Fibroblast of skin of back (primary cell): ENCODE measurements around the gene ARHGAP45.
A peak's percentile ranks its signal among the peaks of the same experiment; 100 is the strongest.

Source experiments
- DNase-seq: peaks from one replicate; pipeline ENCODE4 v3.0.0-alpha.2; 2013

Gene ARHGAP45

DNA sequence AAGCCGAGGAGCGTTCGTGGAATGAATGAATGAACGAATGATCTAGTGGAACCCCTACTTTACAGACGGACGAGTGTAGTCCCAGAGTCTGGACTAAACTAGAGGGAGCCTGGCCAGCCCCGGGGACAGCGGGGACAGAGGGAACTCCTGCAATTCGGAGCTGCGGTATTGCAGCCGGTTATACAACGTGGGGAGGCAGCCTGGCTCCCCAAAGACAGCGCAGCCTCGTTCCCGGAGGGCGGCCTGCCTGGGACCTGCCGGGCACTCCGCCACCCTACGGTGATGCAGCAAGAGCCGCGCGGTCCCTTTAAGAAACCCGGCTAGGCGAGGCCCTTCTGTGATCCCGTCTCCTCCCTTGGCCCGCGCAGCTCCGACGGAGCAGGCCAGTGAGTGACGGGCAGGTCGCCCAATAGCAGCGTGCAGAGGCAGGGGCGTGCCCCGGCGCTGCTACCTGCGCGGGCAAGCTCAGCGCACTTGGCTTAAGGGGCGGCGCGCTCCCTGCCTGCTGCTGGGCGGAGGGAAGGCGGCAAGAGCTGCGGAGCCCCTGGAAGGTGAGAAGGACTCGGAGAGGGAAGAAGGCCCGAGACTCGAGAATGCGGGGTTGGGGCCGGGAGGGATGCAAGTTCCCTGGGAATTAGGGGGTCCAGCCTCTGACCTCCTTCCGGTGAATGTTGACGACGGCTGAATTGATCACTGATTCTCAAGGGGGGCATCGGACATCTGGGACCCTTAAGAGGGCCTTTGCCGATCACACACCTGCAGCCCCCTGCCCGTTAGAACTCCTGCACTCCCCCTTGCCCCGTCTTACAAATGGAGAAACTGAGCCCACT is 27.1 kb upstream of the ARHGAP45 start, which contains the start of gene ABCA7:
Gene ABCA7, plus strand, starts transcription at position 462 of the 830 bp plus-strand sequence. CDS start 1,255 bp downstream, outside the sequence.
- DNase-seq = peak; percentile 96

DNA sequence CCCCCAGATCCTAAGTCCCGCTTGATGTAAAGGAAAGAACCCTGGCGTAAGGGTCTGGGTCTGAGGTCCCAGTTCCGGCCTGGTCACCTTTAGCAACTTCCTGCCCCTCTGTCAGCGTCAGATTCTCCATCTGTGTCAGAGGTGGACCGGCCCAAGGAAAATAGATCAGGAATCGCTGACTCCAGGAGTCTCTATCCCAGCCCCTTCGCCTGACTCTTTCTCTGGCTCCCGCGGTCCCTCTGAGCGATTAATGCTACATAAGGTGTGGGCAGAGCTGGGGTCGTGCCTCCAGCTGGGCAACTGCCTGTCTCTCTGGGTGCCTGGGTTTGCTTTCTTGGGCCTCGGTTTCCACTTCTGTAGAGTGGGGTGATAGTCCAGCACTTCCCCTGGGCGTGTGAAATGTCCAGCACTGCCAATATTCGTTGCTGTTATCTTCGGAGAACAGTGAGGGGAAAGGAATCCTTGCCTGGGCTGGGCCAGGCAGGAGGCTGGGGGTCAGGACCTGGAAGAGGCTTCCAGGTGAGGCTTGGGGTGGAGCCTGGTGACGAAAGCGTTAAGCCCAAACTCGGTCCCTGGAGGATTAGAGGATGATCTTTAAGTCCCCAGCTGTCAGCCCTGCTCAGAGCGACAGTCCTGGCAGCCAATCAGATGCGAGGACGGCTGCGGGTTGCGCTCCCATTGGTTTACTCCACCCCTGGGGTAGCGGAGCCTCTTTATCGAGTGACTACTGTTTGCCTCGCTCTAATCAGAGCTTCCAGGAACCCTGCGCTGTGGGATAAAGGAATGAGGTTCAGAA is 26.3 kb upstream of the ARHGAP45 start:
- DNase-seq = peak; percentile 95

DNA sequence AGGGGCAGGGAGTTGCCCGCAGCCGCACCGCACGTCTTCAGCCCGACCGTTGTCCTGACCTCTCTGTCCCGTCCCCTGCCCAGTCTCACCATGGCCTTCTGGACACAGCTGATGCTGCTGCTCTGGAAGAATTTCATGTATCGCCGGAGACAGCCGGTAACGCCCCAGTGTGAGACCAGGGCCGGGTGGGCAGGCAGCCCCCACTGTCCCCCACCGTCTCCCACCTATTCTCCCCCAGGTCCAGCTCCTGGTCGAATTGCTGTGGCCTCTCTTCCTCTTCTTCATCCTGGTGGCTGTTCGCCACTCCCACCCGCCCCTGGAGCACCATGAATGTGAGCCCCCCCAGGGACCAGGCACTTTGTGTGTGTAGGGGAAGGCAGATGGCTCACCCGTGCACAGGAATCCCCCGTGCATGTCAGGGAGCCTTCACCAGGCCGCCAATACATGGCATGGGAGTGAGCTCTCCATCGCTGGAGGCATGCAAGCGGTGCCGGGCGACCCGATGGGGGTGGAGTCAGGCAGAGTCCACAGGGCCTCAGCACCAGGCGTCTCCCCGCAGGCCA is 25.6 kb upstream of the ARHGAP45 start:
- no peak for DNase-seq

DNA sequence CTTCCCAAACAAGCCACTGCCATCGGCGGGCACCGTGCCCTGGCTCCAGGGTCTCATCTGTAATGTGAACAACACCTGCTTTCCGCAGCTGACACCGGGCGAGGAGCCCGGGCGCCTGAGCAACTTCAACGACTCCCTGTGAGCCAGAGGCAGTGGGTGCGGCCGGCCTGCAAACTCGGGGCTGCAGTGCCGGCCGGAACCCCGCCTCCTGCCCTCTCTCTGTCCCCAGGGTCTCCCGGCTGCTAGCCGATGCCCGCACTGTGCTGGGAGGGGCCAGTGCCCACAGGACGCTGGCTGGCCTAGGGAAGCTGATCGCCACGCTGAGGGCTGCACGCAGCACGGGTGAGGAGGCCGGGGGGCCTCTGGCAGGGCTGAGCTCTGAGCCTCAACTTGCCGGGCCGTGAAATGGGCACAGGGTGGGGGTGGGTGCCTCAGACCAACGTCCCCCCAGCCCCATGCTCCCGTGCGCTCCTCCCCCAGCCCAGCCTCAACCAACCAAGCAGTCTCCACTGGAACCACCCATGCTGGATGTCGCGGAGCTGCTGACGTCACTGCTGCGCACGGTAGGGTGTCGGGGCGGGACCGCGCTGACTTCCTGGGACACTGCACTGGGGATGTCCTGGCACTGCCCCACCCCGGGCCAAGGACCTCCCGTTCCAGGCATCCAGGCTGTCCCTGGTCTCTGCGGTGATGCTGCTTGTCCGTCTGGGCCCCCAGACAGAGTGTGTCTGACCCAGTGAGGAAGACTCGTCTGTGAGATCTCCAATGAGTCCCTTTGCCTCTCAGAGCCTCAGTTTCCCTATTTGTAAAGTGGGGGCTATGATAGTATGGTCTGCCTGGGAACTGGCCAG is 24.9 kb upstream of the ARHGAP45 start:
- no peak for DNase-seq

DNA sequence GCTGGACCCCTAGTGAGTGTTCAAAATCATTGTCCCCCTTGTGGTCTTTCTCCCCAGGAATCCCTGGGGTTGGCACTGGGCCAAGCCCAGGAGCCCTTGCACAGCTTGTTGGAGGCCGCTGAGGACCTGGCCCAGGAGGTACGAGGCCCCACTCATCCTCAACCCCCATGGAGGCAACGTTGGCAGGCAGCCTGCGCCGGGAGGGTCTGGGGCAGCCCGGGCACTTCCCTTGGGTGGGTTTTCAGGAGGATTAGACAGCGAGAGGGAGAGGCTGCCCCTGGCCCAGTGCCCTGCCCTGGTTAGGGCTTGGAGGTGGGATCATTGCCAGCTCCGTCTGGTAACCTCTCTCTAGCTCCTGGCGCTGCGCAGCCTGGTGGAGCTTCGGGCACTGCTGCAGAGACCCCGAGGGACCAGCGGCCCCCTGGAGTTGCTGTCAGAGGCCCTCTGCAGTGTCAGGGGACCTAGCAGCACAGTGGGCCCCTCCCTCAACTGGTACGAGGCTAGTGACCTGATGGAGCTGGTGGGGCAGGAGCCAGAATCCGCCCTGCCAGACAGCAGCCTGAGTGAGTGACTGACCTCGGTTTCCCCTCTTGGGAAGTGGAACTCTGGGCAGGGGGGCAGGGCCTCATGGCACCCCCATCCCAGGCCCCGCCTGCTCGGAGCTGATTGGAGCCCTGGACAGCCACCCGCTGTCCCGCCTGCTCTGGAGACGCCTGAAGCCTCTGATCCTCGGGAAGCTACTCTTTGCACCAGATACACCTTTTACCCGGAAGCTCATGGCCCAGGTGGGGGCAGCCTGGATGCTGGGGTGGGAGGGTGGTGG is 24.1 kb upstream of the ARHGAP45 start:
- DNase-seq = no peak

DNA sequence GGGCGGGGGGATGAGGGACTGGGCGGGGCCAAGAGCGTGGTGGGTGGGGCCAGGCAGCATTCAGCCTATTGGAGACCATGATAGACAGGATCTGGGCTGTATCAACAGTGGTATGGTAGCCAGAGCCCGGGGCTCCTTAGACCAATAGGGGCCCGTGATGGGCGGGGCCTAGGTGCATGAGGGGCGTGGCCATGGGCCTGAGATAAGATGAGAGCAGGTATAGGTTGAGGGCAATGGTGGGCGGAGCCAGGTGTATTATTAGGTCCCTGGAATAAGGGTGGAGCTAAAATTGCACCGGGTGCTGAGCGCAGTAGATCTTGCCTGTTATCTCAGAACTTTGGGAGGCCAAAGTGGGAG is 21.7 kb upstream of the ARHGAP45 start:
- no peak for DNase-seq

DNA sequence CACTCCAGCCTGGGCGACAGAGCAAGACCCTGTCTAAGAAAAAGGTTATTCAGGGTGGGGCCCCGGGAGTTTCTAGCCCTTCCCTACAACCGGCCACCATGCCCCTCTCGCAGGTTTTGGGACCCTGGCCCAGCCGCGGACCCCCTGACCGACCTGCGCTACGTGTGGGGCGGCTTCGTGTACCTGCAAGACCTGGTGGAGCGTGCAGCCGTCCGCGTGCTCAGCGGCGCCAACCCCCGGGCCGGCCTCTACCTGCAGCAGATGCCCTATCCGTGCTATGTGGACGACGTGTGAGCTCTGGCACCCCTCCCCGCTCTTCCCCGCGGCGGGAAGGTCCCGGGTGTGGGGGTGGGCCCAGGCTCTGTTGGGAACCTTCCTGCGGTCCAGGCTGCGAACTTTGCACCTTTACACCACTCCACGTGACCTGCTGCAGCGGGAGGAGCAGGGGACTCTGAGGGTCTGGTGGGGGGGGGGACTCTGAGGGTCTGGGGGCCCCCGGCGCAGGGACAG is 20.8 kb upstream of the ARHGAP45 start:
- DNase-seq = no peak

DNA sequence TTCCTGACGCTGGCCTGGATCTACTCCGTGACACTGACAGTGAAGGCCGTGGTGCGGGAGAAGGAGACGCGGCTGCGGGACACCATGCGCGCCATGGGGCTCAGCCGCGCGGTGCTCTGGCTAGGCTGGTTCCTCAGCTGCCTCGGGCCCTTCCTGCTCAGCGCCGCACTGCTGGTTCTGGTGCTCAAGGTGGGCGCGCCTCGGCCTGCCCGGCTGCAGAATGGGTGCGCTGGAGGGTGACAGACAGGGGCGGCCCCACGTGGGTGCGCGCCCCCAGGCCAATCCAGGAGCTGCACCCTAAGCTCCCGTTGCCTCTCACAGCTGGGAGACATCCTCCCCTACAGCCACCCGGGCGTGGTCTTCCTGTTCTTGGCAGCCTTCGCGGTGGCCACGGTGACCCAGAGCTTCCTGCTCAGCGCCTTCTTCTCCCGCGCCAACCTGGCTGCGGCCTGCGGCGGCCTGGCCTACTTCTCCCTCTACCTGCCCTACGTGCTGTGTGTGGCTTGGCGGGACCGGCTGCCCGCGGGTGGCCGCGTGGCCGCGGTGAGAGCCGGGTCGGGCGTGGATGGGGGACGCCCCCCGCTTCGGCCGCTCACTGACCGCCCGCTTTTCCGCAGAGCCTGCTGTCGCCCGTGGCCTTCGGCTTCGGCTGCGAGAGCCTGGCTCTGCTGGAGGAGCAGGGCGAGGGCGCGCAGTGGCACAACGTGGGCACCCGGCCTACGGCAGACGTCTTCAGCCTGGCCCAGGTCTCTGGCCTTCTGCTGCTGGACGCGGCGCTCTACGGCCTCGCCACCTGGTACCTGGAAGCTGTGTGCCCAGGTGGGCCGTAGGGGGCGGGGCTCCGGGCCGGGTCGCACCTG is 19.9 kb upstream of the ARHGAP45 start:
- DNase-seq = no peak

DNA sequence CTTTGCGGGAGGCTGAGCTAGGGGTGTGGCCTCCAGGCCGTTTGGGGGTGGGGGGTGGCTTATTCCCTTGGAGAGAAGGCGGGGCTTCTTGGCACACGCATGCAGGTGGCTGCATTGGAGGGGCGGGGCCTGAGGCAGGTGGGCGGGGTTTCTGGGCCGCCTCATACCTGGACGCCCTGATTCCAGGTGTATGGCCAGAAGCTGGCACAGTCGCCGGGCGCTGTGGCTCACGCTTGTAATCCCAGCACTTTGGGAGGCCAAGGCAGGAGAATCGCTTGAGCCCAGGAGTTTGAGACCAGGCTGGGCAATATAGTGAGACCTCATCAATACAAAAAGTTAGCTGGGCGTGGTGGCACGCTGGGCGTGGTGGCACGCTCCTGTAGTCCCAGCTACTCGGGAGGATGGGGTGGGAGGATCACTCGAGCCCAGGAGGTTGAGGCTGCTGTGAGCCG is 19.2 kb upstream of the ARHGAP45 start:
- no peak for DNase-seq

DNA sequence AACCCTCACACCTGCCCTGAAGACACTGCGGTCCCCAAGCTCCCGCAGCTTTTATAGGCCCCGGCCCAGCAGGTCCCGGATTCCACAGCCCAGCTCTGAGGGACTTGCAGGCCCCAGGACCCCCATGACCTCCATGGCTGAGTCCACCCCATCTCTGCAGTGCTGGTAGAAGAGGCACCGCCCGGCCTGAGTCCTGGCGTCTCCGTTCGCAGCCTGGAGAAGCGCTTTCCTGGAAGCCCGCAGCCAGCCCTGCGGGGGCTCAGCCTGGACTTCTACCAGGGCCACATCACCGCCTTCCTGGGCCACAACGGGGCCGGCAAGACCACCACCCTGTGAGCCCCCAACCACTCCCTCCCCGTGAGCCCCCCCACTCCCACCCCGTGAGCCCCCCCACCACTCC is 17.9 kb upstream of the ARHGAP45 start:
- no peak for DNase-seq

DNA sequence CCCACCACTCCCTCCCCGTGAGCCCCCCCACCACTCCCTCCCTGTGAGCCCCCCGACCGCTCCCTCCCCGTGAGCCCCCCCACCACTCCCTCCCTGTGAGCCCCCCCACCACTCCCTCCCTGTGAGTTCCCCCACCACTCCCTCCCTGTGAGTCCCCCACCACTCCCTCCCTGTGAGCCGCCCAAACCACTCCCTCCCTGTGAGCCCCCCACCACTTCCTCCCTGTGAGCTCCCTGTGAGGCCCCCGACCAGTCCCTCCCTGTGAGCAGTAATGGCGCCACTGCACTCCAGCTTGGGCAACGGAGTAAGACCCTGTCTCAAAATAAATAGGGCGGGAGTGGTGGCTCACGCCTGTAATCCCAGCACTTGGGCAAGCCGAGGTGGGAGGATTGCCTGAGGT is 17.2 kb upstream of the ARHGAP45 start:
- DNase-seq = no peak

DNA sequence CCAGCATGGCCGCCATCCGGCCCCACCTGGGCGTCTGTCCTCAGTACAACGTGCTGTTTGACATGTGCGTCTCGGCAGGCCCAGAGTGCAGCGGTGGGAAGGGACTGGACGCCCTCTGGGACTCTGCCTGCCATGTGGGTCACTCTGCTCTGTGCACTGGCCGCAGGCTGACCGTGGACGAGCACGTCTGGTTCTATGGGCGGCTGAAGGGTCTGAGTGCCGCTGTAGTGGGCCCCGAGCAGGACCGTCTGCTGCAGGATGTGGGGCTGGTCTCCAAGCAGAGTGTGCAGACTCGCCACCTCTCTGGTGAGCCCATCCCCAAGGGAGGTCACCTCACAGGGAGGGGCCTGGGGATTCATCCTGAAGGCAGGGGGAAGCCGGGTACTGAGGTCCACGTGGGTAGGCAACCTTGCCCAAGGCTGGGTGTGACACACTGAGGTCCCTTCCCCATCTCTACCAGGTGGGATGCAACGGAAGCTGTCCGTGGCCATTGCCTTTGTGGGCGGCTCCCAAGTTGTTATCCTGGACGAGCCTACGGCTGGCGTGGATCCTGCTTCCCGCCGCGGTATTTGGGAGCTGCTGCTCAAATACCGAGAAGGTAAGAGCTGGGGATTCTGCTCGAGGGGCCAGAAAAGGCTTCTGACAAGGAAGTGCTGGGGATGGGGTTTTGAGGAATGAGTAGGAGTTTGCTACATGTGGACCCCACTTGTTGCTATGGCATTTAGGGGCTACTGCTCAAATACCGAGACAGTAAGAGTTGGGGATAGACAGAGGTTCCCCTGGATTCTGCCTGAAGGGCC is 15.8 kb upstream of the ARHGAP45 start:
- DNase-seq = no peak

DNA sequence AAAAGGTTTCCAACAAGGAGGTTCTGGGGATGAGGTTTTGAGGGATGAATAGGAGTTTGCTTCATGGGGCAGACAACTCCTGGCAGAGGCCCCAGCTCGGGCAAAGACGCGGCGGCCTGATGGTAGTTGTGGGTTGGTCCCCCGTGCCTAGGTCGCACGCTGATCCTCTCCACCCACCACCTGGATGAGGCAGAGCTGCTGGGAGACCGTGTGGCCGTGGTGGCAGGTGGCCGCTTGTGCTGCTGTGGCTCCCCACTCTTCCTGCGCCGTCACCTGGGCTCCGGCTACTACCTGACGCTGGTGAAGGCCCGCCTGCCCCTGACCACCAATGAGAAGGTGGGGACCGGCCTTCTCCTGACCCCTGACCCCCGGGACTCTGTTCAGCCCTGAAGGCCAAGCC is 15.2 kb upstream of the ARHGAP45 start:
- no peak for DNase-seq

DNA sequence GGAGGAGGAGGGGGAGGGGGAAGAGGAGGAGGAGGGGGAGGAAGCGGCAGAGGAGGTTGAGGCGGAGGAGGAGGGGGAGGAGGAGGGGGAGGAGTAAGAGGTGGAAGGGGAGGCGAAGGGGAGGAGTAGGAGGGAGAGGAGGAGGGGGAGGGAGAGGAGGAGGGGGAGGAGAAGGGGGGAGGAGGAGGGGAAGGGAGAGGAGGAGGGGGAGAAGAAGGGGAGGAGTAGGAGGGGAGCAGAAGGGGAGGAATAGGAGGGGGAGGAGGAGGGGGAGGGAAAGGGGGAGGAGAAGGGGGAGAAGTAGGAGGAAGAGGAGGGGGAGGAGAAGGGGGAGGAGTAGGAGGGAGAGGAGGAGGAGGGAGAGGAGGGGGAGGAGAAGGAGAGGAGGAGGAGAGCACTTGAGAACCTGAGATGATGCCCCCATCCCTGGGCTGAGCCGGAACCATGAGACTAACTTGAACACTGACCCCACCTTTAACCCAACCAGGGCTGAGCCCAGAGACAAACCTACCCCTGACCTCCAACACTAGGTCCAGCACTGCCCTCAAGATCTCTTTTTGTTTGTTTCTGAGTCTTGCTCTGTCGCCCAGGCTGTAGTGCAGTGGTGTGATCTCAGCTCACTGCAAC is 14.5 kb upstream of the ARHGAP45 start:
- DNase-seq = no peak

DNA sequence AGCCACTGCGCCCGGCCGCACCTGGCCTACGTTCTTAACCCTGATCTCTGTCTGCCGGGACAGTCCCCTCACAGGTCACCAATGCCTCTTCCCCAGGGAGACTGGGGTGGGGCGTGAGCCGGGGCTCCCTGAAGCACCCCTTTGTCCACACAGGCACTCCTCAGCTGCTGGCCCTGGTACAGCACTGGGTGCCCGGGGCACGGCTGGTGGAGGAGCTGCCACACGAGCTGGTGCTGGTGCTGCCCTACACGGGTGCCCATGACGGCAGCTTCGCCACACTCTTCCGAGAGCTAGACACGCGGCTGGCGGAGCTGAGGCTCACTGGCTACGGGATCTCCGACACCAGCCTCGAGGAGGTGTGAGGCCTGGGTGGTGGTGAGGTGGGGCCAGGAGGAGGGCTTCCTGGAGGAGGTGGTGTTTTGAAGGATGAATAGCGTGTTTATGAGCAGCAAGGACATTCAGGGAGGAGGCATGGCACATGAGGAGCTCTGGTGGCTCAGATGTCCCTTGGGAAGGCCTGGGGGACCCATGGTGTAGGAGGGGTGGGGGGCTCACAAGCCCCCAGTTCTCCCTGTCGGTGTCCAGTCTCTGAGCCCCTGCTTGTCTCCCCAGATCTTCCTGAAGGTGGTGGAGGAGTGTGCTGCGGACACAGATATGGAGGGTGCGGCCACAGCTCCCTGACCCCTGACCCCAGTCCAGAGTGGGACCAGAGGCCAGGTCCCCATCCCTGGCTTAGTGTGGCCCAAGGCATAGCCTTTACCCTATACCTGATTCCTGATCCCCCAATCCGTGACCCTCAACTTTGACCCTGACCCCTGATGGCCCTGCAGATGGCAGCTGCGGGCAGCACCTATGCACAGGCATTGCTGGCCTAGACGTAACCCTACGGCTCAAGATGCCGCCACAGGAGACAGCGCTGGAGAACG is 13.5 kb upstream of the ARHGAP45 start:
- DNase-seq = no peak

DNA sequence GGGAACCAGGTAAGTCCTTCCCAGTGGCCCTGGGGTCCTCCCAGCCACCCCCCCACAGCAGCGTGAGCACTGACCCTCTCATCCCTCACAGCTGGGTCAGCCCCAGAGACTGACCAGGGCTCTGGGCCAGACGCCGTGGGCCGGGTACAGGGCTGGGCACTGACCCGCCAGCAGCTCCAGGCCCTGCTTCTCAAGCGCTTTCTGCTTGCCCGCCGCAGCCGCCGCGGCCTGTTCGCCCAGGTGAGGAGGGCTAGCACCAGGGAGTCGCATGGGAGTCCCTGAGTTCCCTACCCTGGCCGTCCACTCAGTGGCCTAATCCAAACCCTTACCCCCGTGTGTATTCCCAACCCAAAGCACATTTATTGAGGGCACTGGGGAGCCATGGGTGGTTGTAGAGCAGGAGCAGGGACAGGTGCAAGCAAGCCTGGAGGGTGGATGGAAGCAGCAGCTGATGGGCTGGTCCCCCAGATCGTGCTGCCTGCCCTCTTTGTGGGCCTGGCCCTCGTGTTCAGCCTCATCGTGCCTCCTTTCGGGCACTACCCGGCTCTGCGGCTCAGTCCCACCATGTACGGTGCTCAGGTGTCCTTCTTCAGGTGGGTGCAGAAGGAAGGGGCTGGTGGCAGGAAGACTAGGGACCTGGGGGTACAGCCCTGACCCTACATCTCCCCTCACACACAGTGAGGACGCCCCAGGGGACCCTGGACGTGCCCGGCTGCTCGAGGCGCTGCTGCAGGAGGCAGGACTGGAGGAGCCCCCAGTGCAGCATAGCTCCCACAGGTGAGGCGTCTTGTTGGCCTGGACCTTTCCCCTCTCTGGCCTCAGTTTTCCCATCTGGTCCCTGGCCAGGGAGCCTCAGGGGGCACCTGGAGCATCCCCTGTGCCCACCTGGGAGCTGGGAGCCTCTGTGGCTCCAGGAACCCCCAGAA is 12.6 kb upstream of the ARHGAP45 start:
- DNase-seq = no peak

DNA sequence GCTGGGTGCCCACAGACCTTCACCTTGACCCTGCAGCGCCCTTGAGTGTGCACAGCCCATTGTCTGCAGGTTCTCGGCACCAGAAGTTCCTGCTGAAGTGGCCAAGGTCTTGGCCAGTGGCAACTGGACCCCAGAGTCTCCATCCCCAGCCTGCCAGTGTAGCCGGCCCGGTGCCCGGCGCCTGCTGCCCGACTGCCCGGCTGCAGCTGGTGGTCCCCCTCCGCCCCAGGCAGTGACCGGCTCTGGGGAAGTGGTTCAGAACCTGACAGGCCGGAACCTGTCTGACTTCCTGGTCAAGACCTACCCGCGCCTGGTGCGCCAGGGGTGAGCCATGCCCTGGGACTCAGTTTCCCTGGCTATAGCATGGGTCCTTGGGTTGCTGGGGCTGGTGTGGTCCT is 11.9 kb upstream of the ARHGAP45 start:
- DNase-seq = no peak
